ENCODE results near the gene FBN2. TPM values are rescaled to one million over a fixed set of nuclear protein-coding genes. Genes with fewer than 3 reads are reported as not detected.
"Not testable (repeated sequence)": the region's sequence is repeated elsewhere in the genome, so short reads cannot be mapped to it uniquely, and the experiment has no call there.

FBN2 gene
- total and polyA plus RNA-seq, 5 donors, result 0.51 to 1.7 (median 1.3) TPM

- no peaks in the 10 kb centered on the region for H3K4me1 ChIP-seq (ENCODE audit: control insufficient read depth, insufficient read depth, low read length)
- no peak for ATAC-seq
- DNase-seq, result no peak
- no peaks in the 10 kb centered on the region for H3K9me3 ChIP-seq (ENCODE audit: control insufficient read depth, low read length)
- no peaks in the 10 kb centered on the region for H3K27me3 ChIP-seq (ENCODE audit: control insufficient read depth, insufficient read depth)
- no peak overlapping the region for H3K4me3 ChIP-seq (ENCODE audit: low read length)
- intact Hi-C loops (cut with DNase I), result no loop called here
- no peak overlapping the region for H3K27ac ChIP-seq (ENCODE audit: low read length)
Measured at GRCh38 chr5:128422612-128423011, 115.4 kb downstream of the FBN2 start.

DNA sequence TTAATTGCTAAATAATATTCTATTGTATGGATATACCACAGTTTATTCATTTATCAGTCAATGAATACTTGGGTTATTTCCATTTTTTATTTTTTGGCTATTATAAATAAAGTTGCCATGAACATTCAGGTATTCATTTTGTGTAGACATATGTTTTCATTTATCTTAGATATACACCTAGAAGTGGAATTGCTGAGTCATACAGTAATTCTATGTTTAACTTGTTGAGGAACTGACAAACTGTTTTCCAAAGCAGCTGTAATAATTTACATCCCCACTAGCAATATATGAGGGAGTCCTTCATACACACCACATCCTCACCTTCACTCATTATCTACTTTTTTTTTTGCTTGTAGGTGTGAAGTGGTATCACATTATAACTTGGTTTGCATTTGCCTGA, 123.6 kb downstream of the FBN2 start:
- no peaks in the 10 kb centered on the region for H3K4me1 ChIP-seq (ENCODE audit: control insufficient read depth, insufficient read depth, low read length)
- no peak for ATAC-seq
- H3K27ac ChIP-seq (ENCODE audit: low read length), result no peak overlapping the region
- H3K4me3 ChIP-seq (ENCODE audit: low read length), result no peak overlapping the region
- no peaks in the 10 kb centered on the region for H3K9me3 ChIP-seq (ENCODE audit: control insufficient read depth, low read length)
- H3K27me3 ChIP-seq (ENCODE audit: control insufficient read depth, insufficient read depth), result no peaks in the 10 kb centered on the region
- no peak for DNase-seq
- intact Hi-C loops (cut with DNase I), result no loop called here

DNA sequence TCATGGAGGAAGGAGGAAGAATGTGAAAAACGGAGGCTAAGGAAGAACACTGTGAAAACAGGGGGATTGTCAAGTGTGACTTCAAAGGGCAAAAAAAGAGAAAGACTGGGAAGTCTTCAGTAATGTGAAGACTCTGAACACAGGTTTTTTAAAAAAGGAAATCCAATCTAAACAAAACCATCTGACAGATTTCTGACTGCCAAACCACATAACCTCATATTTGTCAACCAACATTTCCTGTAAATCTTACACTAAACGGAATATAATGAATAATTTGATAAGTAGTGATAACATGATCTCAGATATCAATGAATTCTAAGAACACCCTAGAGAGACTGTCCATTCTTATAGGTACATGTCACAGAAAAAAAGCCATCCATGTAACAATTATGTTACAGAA, 124.7 kb downstream of the FBN2 start:
- Histone ChIP-seq H3K4me3 (ENCODE audit: low read length) (no peak overlapping the region), H3K27me3 (ENCODE audit: control insufficient read depth, insufficient read depth) (no peaks in the 10 kb centered on the region), H3K27ac (ENCODE audit: low read length) (no peak overlapping the region), H3K9me3 (ENCODE audit: control insufficient read depth, low read length) (no peaks in the 10 kb centered on the region), H3K4me1 (ENCODE audit: control insufficient read depth, insufficient read depth, low read length) (no peaks in the 10 kb centered on the region)
- no peak for ATAC-seq
- DNase-seq, result no peak
- 39% methylated on average over 2 of the region's 2 CpGs for WGBS
- intact Hi-C loops (cut with DNase I), result no loop called here

DNA sequence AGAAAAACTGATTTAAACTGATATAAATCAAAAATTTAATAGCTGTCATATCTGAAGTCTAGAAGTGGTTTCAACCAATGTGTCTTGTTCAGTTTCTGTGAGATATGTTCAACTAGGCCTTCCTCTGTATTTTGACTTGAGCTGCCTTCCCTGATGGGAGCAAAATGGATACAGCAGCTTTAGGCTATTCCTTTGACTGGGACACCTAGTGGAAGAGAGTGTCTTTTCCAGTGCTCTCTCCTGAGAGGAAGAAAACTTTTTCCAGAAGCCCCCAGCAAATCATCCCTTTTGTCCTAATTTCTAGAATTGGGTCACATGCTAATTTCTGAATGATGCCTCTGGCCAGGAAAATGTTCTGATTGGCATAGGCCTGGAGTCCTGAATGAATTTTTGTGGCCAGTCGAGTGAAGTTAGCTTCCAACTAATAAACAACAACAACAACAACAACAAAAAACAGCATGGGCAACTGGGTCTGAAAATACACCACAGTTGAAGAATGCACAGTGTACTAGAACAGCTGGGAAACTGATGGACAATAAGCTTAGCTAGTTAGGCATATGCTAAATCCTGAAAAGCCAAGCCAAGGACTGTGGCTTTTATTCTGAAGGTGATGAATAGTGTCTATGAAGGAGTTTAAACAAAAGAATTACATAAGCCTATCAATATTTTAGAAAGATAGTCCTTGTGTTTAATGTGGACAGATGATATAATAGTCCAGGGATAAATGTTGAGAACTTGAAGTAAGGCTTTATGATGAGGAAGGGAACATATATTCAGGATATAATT, 125.7 kb downstream of the FBN2 start:
- intact Hi-C loops (cut with DNase I), result no loop called here
- DNase-seq (no peak), ATAC-seq (no peak)
- Histone ChIP-seq H3K9me3 (ENCODE audit: control insufficient read depth, low read length) (no peaks in the 10 kb centered on the region), H3K27me3 (ENCODE audit: control insufficient read depth, insufficient read depth) (no peaks in the 10 kb centered on the region), H3K4me3 (ENCODE audit: low read length) (no peak overlapping the region), H3K27ac (ENCODE audit: low read length) (no peak overlapping the region), H3K4me1 (ENCODE audit: control insufficient read depth, insufficient read depth, low read length) (no peaks in the 10 kb centered on the region)
- WGBS, result 80% methylated on average over 1 of the region's 1 CpG

DNA sequence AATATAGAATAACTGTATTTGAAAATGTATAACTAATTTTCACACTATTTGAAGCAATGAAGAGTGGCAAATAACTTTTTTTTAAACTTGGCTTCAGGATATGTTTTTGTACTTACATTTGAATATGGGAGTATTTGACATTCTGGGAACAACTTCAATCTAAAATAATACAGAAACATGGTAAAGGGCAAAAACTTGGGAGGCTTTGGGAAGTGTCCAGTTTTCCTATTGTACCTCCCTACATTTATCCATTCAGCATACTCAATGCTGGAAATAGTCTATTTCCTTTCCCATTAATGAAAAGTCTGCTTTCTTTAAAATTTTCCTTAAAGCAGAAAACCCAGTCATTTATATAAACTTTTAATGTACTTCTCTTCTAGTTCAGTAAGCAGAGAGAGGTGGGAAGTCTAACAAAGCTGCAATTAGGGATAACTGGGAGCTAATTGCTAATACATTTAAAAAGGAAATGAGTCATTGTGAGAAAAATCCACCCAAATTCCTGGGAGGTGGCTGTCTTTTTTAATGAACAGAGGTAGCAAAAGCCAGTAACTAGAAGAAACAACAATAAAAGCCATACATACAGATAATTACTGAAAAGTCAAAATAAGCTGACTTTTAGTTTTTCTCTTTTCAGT, 128.8 kb downstream of the FBN2 start:
- no peaks in the 10 kb centered on the region for H3K27me3 ChIP-seq (ENCODE audit: control insufficient read depth, insufficient read depth)
- no peak overlapping the region for H3K4me3 ChIP-seq (ENCODE audit: low read length)
- intact Hi-C loops (cut with DNase I), result no loop called here
- DNase-seq (no peak), ATAC-seq (no peak)
- no peaks in the 10 kb centered on the region for H3K4me1 ChIP-seq (ENCODE audit: control insufficient read depth, insufficient read depth, low read length)
- H3K27ac ChIP-seq (ENCODE audit: low read length), result no peak overlapping the region
- no peaks in the 10 kb centered on the region for H3K9me3 ChIP-seq (ENCODE audit: control insufficient read depth, low read length)

- ATAC-seq (no peak), DNase-seq (no peak)
- WGBS, result 73% methylated on average over 5 of the region's 5 CpGs
- intact Hi-C loops (cut with DNase I), result no loop called here
- Histone ChIP-seq H3K27me3 (ENCODE audit: control insufficient read depth, insufficient read depth) (no peaks in the 10 kb centered on the region), H3K4me1 (ENCODE audit: control insufficient read depth, insufficient read depth, low read length) (no peaks in the 10 kb centered on the region), H3K4me3 (ENCODE audit: low read length) (no peak overlapping the region), H3K27ac (ENCODE audit: low read length) (no peak overlapping the region), H3K9me3 (ENCODE audit: control insufficient read depth, low read length) (no peaks in the 10 kb centered on the region)
Measured at GRCh38 chr5:128408622-128409021, 129.4 kb downstream of the FBN2 start.

GRCh38 chr5:128407944-128408343, 130.1 kb downstream of the FBN2 start:
- intact Hi-C loops (cut with DNase I), result no loop called here
- DNase-seq (no peak), ATAC-seq (no peak)
- no peaks in the 10 kb centered on the region for H3K27me3 ChIP-seq (ENCODE audit: control insufficient read depth, insufficient read depth)
- H3K4me3 ChIP-seq (ENCODE audit: low read length), result no peak overlapping the region
- no peak overlapping the region for H3K27ac ChIP-seq (ENCODE audit: low read length)
- no peaks in the 10 kb centered on the region for H3K9me3 ChIP-seq (ENCODE audit: control insufficient read depth, low read length)
- 87% methylated on average over 1 of the region's 1 CpG for WGBS
- no peaks in the 10 kb centered on the region for H3K4me1 ChIP-seq (ENCODE audit: control insufficient read depth, insufficient read depth, low read length)

- Histone ChIP-seq H3K9me3 (ENCODE audit: control insufficient read depth, low read length) (no peaks in the 10 kb centered on the region), H3K27ac (ENCODE audit: low read length) (no peak overlapping the region), H3K4me1 (ENCODE audit: control insufficient read depth, insufficient read depth, low read length) (no peaks in the 10 kb centered on the region), H3K27me3 (ENCODE audit: control insufficient read depth, insufficient read depth) (no peaks in the 10 kb centered on the region), H3K4me3 (ENCODE audit: low read length) (no peak overlapping the region)
- ATAC-seq (no peak), DNase-seq (no peak)
- intact Hi-C loops (cut with DNase I), result no loop called here
- WGBS, result 56% methylated on average over 3 of the region's 3 CpGs
Measured at GRCh38 chr5:128406803-128407202, 131.2 kb downstream of the FBN2 start.

DNA sequence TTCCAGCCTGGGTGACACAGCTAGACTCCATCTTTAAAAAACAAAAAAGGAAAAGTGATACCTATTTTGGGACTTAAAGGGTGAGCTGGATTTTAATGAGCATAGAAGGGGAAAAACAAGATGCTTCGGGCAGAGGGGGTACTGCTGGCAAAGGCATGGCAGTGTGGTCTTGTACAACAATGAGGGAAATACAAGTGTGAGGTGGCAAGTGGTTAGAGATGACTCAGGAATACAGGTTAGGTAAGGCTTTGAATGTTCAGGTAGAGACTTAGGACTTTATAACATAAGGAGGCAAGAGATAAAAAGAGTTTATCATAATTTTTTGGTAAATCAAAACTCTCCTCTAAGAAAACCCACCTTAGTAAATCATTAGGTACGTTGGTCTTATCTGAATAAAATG, 132.9 kb downstream of the FBN2 start:
- H3K4me1 ChIP-seq (ENCODE audit: control insufficient read depth, insufficient read depth, low read length), result no peaks in the 10 kb centered on the region
- no peak overlapping the region for H3K27ac ChIP-seq (ENCODE audit: low read length)
- no peaks in the 10 kb centered on the region for H3K27me3 ChIP-seq (ENCODE audit: control insufficient read depth, insufficient read depth)
- no peaks in the 10 kb centered on the region for H3K9me3 ChIP-seq (ENCODE audit: control insufficient read depth, low read length)
- DNase-seq, result no peak
- intact Hi-C loops (cut with DNase I), result no loop called here
- no peak overlapping the region for H3K4me3 ChIP-seq (ENCODE audit: low read length)
- WGBS, result 88% methylated on average over 2 of the region's 2 CpGs
- ATAC-seq, result no peak

- no peak overlapping the region for H3K27ac ChIP-seq (ENCODE audit: low read length)
- DNase-seq (no peak), ATAC-seq (no peak)
- no peak overlapping the region for H3K4me3 ChIP-seq (ENCODE audit: low read length)
- H3K27me3 ChIP-seq (ENCODE audit: control insufficient read depth, insufficient read depth), result no peaks in the 10 kb centered on the region
- no peaks in the 10 kb centered on the region for H3K4me1 ChIP-seq (ENCODE audit: control insufficient read depth, insufficient read depth, low read length)
- intact Hi-C loops (cut with DNase I), result no loop called here
- no peaks in the 10 kb centered on the region for H3K9me3 ChIP-seq (ENCODE audit: control insufficient read depth, low read length)
- 58% methylated on average over 4 of the region's 4 CpGs for WGBS
Measured at GRCh38 chr5:128403333-128403732, 134.7 kb downstream of the FBN2 start.

GRCh38 chr5:128402506-128402905, 135.5 kb downstream of the FBN2 start:
- H3K4me3 ChIP-seq (ENCODE audit: low read length), result no peak overlapping the region
- DNase-seq, result no peak
- ATAC-seq, result no peak
- H3K9me3 ChIP-seq (ENCODE audit: control insufficient read depth, low read length), result no peaks in the 10 kb centered on the region
- no peaks in the 10 kb centered on the region for H3K27me3 ChIP-seq (ENCODE audit: control insufficient read depth, insufficient read depth)
- H3K4me1 ChIP-seq (ENCODE audit: control insufficient read depth, insufficient read depth, low read length), result no peaks in the 10 kb centered on the region
- intact Hi-C loops (cut with DNase I), result no loop called here
- H3K27ac ChIP-seq (ENCODE audit: low read length), result no peak overlapping the region
- 70% methylated on average over 2 of the region's 2 CpGs for WGBS

- H3K27me3 ChIP-seq (ENCODE audit: control insufficient read depth, insufficient read depth); DNase-seq; H3K27ac ChIP-seq (ENCODE audit: low read length); ATAC-seq; H3K9me3 ChIP-seq (ENCODE audit: control insufficient read depth, low read length); H3K4me3 ChIP-seq (ENCODE audit: low read length); H3K4me1 ChIP-seq (ENCODE audit: control insufficient read depth, insufficient read depth, low read length); intact Hi-C loops (cut with DNase I): not testable (repeated sequence)
- WGBS, result 95% methylated on average over 2 of the region's 2 CpGs
Measured at GRCh38 chr5:128400766-128401165, 137.3 kb downstream of the FBN2 start.
